A549 (cell line): ENCODE results near the gene IRF9. TPM values are rescaled to one million over a fixed set of nuclear protein-coding genes. Genes with fewer than 3 reads are reported as not detected.

Experiments used
- ATAC-seq, 2 experiments: fragments of 200-7000 bp in 1 of 2; fragments of >200 bp in 1 of 2; cut with Nextera tagmentation in 1 of 2; cut with Tn5 transposase in 1 of 2; 3 replicates each; pipeline versions ENCODE4 v1.8.0 to v1.9.1; 2018 to 2020; ENCODE audit warnings: mild to moderate bottlenecking in 1 of 2, moderate library complexity in 1 of 2
- CTCF ChIA-PET: fragments of 300-600 bp; sonication (Branson Sonifier 250); formaldehyde crosslinking; extraction: SDS; loops from one replicate; lab custom pipeline; 2021; ENCODE audit warnings: antibody characterized with exemption, inconsistent platforms; lab: Yijun Ruan, JAX
- POLR2A ChIA-PET: fragments of 350-600 bp; formaldehyde crosslinking; extraction: SDS; loops from one replicate; lab custom pipeline; 2021; ENCODE audit warnings: antibody characterized with exemption, inconsistent platforms; lab: Yijun Ruan, JAX
- DNase-seq, 2 experiments: peaks; one replicate each; pipeline versions ENCODE4 v3.0.0 to v3.0.0-alpha.2; 2011 to 2016; ENCODE audit warnings: low read depth in 1 of 2, low spot score in 1 of 2
- FAIRE-seq: peaks from 2 replicates; lab custom pipeline; 2011; peaks lifted over from hg19 to GRCh38; lab: Jason Lieb, UNC
- H3K27ac ChIP-seq, 2 experiments: fragments of >200 bp; sonication (Bioruptor Twin); formaldehyde crosslinking; 3 replicates each; pipeline ENCODE4 v1.5.1; 2016 to 2017
- H3K4me1 ChIP-seq: fragments of >200 bp; sonication (Bioruptor Twin); formaldehyde crosslinking; 3 replicates; pipeline ENCODE4 v1.6.1; 2016
- H3K4me2 ChIP-seq: fragments of >200 bp; sonication (Bioruptor Twin); formaldehyde crosslinking; 3 replicates; pipeline ENCODE4 v1.6.1; 2016
- H3K4me3 ChIP-seq: fragments of >200 bp; sonication (Bioruptor Twin); formaldehyde crosslinking; 3 replicates; pipeline ENCODE4 v1.5.1; 2016
- H3K9me3 ChIP-seq: fragments of >200 bp; sonication (Bioruptor Twin); formaldehyde crosslinking; 3 replicates; pipeline ENCODE4 v1.6.1; 2016
- ATOH8 ChIP-seq: fragments of 250-450 bp; sonication (Bioruptor Pico); IDR thresholded peaks from 2 replicates; pipeline ENCODE4 v1.5.0; 2020; ENCODE audit warnings: low read depth, mild to moderate bottlenecking, moderate library complexity
- EP300 ChIP-seq, 2 experiments: fragments of >200 bp; sonication (Bioruptor Twin); formaldehyde crosslinking; IDR thresholded peaks; 2 replicates in 1 of 2; 3 replicates in 1 of 2; pipeline ENCODE4 v1.6.1; 2016 to 2017
- HOXB5 ChIP-seq: fragments of 250-450 bp; sonication (Bioruptor Pico); IDR thresholded peaks from 2 replicates; pipeline ENCODE4 v1.5.0; 2020; ENCODE audit warnings: mild to moderate bottlenecking, moderate library complexity
- JUN ChIP-seq, 2 experiments: fragments of >200 bp; sonication (Bioruptor Twin); formaldehyde crosslinking; IDR thresholded peaks; 2 replicates in 1 of 2; 3 replicates in 1 of 2; pipeline ENCODE4 v1.6.1; 2016 to 2017
- JUNB ChIP-seq: fragments of >200 bp; sonication (Bioruptor Twin); formaldehyde crosslinking; IDR thresholded peaks from 2 replicates; pipeline ENCODE4 v1.6.1; 2016
- KDM1A ChIP-seq: fragments of 200-600 bp; sonication (generic); IDR thresholded peaks from 2 replicates; pipeline ENCODE4 v1.6.1; 2016; ENCODE audit warnings: low read depth, mild to moderate bottlenecking
- KDM5A ChIP-seq: fragments of 200-600 bp; sonication (generic); IDR thresholded peaks from 2 replicates; pipeline ENCODE4 v1.6.1; 2016; ENCODE audit warnings: antibody characterized with exemption, mild to moderate bottlenecking
- MAFK ChIP-seq: fragments of 450-650 bp; IDR thresholded peaks from 2 replicates; pipeline ENCODE4 v1.6.1; 2014; ENCODE audit not compliant: partially characterized antibody
- MAX ChIP-seq: IDR thresholded peaks from 2 replicates; pipeline ENCODE4 v1.6.1; 2012
- MAZ ChIP-seq: fragments of 150-350 bp; IDR thresholded peaks from 2 replicates; pipeline ENCODE4 v1.6.1; 2014; ENCODE audit warnings: antibody characterized with exemption, low read depth, low read length, borderline replicate concordance
- NPAS2 ChIP-seq: fragments of 250-450 bp; sonication (Bioruptor Pico); IDR thresholded peaks from 2 replicates; pipeline ENCODE4 v1.8.0; 2022; ENCODE audit warnings: mild to moderate bottlenecking, moderate library complexity, borderline replicate concordance
- PHF8 ChIP-seq: fragments of 200-600 bp; sonication (generic); IDR thresholded peaks from 2 replicates; pipeline ENCODE4 v1.6.1; 2016; ENCODE audit warnings: low read depth, mild to moderate bottlenecking, antibody characterized with exemption, moderate library complexity, borderline replicate concordance
- POLR2A ChIP-seq: IDR thresholded peaks from 2 replicates; pipeline ENCODE4 v1.6.1; 2012; ENCODE audit warnings: mild to moderate bottlenecking, low read length
- POLR2AphosphoS2 ChIP-seq: conservative IDR thresholded peaks from 2 replicates; pipeline ENCODE4 v1.6.1; 2012; ENCODE audit warnings: low read length, improper control_type of control experiment, inconsistent platforms
- USF2 ChIP-seq: fragments of 450-650 bp; IDR thresholded peaks from 2 replicates; pipeline ENCODE4 v1.6.1; 2014; ENCODE audit warnings: antibody characterized with exemption
- WGBS: methylation state at CpG from one replicate; pipeline ENCODE4 v1.1.6; 2017; ENCODE audit errors: missing lambda C conversion rate; 5-methylcytosine and 5-hydroxymethylcytosine counted together
- polyA plus RNA-seq, 4 experiments: library from polyadenylated mRNA; depleted of rRNA in 3 of 4; stranded (reverse); fragments of >200 nt; fragmentation: RNase III in 1 of 4; extraction: RNeasy Plus Mini Kit Qiagen cat#74134 plus additional on column Dnase treatment in 1 of 4; gene quantifications; 2 replicates in 3 of 4; 3 replicates in 1 of 4; pipeline ENCODE4 v1.2.3, GENCODE V29; 2011 to 2017
- TF ChIP-seq, protein P1 (sequence below): IDR thresholded peaks from 2 replicates; pipeline ENCODE4 v1.6.1; 2012; ENCODE audit warnings: low read depth, borderline replicate concordance

The IRF9 gene
- polyA plus RNA-seq, 2 of the 4 experiments (the other 2 are of a cell fraction): 19.0 to 23.1 TPM

- CTCF ChIA-PET: interaction anchor here (0.8 to 12.6 kb wide), 10 partner anchors 8 to 69 kb away, joined by 3 to 168 read pairs (median 4); partner anchors contain the start of genes IRF9, MDP1 and PSME1
- Histone ChIP-seq H3K4me3 (peak within 1 kb of the TSS; percentile 89), H3K4me1 (peaks cover 16% of the 10 kb centered on the region), H3K9me3 (no peaks in the 10 kb centered on the region), H3K27ac (peak within 1 kb of the TSS; percentile 91 to 98), H3K4me2 (peak within 1 kb of the TSS; percentile 85)
- POLR2A ChIA-PET: interaction anchor here (0.5 to 2.5 kb wide), 12 partner anchors 9 to 95 kb away, joined by 3 to 18 read pairs (median 4); partner anchors contain the start of genes CARMIL3, CHMP4A, DCAF11 and IRF9
- no peak for FAIRE-seq
- peak; percentile 94 to 98 for DNase-seq
- ATAC-seq: peak; percentile 89 to 94
- under 1% methylated on average over 30 of the region's 57 CpGs for WGBS
- TF ChIP-seq MAX (0 out of 2 replicates have a peak, but pooled peaks have one; percentile 9), USF2 (no peak), JUN (IDR thresholded peaks at IDR 0.05) (peak; percentile 7 to 49; a peak in 2 of 5 replicates), POLR2A (peak; percentile 42; the same call in 1 of the 2 replicates), MAFK (no peak), EP300 (IDR thresholded peaks at IDR 0.05) (no peak), KDM5A (0 out of 2 replicates have a peak, but pooled peaks have one; percentile 10), PHF8 (peak; percentile 42; the same call in 1 of the 2 replicates)
These were observed 13.9 kb upstream of the IRF9 start, which contains the start of gene RNF31 for GRCh38 chr14:24146978-24147760. TSS of gene RNF31 (plus strand) at chr14:24147498. CDS start at chr14:24147699, 201 bp downstream.

GRCh38 chr14:24147761-24148428 is 13.2 kb upstream of the IRF9 start:
- Histone ChIP-seq H3K4me1 (peaks cover 14% of the 10 kb centered on the region), H3K9me3 (no peaks in the 10 kb centered on the region), H3K4me3 (peak overlapping the region; percentile 89), H3K27ac (peak overlapping the region; percentile 91 to 98), H3K4me2 (peak overlapping the region; percentile 79)
- FAIRE-seq (no peak), DNase-seq (no peak), ATAC-seq (no peak)
- TF ChIP-seq ATOH8 (CRISPR knock-in tag): no peak
- no peak for TF ChIP-seq MAZ
- TF ChIP-seq, protein P1, sequence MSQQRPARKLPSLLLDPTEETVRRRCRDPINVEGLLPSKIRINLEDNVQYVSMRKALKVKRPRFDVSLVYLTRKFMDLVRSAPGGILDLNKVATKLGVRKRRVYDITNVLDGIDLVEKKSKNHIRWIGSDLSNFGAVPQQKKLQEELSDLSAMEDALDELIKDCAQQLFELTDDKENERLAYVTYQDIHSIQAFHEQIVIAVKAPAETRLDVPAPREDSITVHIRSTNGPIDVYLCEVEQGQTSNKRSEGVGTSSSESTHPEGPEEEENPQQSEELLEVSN: no peak
- POLR2A ChIA-PET: interaction anchor here (0.6 to 2.5 kb wide), 2 partner anchors 12 to 33 kb away, joined by 3 to 13 read pairs; partner anchors contain the start of genes DCAF11, NRL and PSME1
- CTCF ChIA-PET: interaction anchor here (1.6 to 12.6 kb wide), 4 partner anchors 11 to 40 kb away, joined by 4 to 168 read pairs (median 13); partner anchors contain the start of genes IRF9 and PSME1
- 10% methylated on average over 19 of the region's 29 CpGs for WGBS

GRCh38 chr14:24149302-24149969 is 11.6 kb upstream of the IRF9 start:
- H3K9me3 ChIP-seq: no peaks in the 10 kb centered on the region
- CTCF ChIA-PET: interaction anchor here (0.6 to 12.6 kb wide), 4 partner anchors 8 to 964 kb away, joined by 4 to 168 read pairs (median 10); partner anchors contain the start of genes EMC9, IRF9 and PSME1
- no peak overlapping the region for H3K27ac ChIP-seq
- POLR2A ChIA-PET: interaction anchor here (1.5 kb wide), 1 partner anchor 64 kb away, joined by 3 read pairs; the partner anchor contains the start of gene CHMP4A
- FAIRE-seq (no peak), DNase-seq (no peak), ATAC-seq (no peak)
- no peak for TF ChIP-seq POLR2AphosphoS2
- no peak for TF ChIP-seq MAFK
- TF ChIP-seq JUNB: no peak
- no peak for TF ChIP-seq NPAS2 (CRISPR knock-in tag)
- no peak for TF ChIP-seq HOXB5 (CRISPR knock-in tag)
- no peak for TF ChIP-seq KDM1A
- 95% methylated on average over 3 of the region's 3 CpGs for WGBS
- H3K4me1 ChIP-seq: peaks cover 14% of the 10 kb centered on the region
- H3K4me3 ChIP-seq: no peak overlapping the region
- H3K4me2 ChIP-seq: no peak overlapping the region
